Spleen (tissue), 11 donors: ENCODE measurements around the gene DCTN2. TPM values are rescaled to one million over a fixed set of nuclear protein-coding genes. Genes with fewer than 3 reads are reported as not detected.

Experiments
- DNase-seq: peaks from one replicate; pipeline ENCODE4 v3.0.0-alpha.2; 2020
- H3K27ac ChIP-seq, 8 donors: fragments of 200-600 bp; sonication (generic) in 7 of 8; 1 replicate in 4 of 8; 2 replicates in 4 of 8; pipeline versions ENCODE4 v1.5.0 to v1.8.0; 2016 to 2021; ENCODE audit warnings: inconsistent platforms in 4 of 8, mild to moderate bottlenecking in 4 of 8, moderate library complexity in 1 of 8
- H3K27me3 ChIP-seq, 7 donors: fragments of 200-600 bp; sonication (generic) in 6 of 7; replicated peaks in 1 of 7; 1 replicate in 4 of 7; 2 replicates in 3 of 7; pipeline versions ENCODE4 v1.5.0 to v1.8.0; 2016 to 2021; ENCODE audit warnings: inconsistent platforms in 3 of 7, mild to moderate bottlenecking in 1 of 7
- H3K36me3 ChIP-seq, 6 donors: fragments of 200-600 bp; sonication (generic) in 5 of 6; 1 replicate in 4 of 6; 2 replicates in 2 of 6; pipeline versions ENCODE4 v1.5.0 to v1.8.0; 2016 to 2021; ENCODE audit warnings: inconsistent platforms in 2 of 6
- H3K4me1 ChIP-seq, 6 donors: fragments of 200-600 bp; sonication (generic) in 5 of 6; 1 replicate in 3 of 6; 2 replicates in 3 of 6; pipeline versions ENCODE4 v1.5.0 to v1.8.0; 2016 to 2021; ENCODE audit warnings: inconsistent platforms in 3 of 6
- H3K4me3 ChIP-seq, 8 donors: fragments of 200-600 bp; sonication (generic) in 7 of 8; 1 replicate in 4 of 8; 2 replicates in 4 of 8; pipeline versions ENCODE4 v1.5.0 to v1.8.0; 2016 to 2021; ENCODE audit warnings: inconsistent platforms in 4 of 8, mild to moderate bottlenecking in 4 of 8, moderate library complexity in 2 of 8
- H3K9me3 ChIP-seq, 8 donors: fragments of 200-600 bp; sonication (generic) in 7 of 8; 1 replicate in 4 of 8; 2 replicates in 4 of 8; pipeline versions ENCODE4 v1.5.0 to v1.8.0; 2016 to 2021; ENCODE audit warnings: inconsistent platforms in 4 of 8
- CTCF ChIP-seq, 11 experiments: fragments of 200-600 bp in 7 of 11; fragments of 450-650 bp in 4 of 11; sonication (generic) in 4 of 11; IDR thresholded peaks in 8 of 11; conservative IDR thresholded peaks in 3 of 11; 1 replicate in 7 of 11; 2 replicates in 4 of 11; pipeline versions ENCODE4 v1.4.0 to v1.8.0; 2016 to 2021; ENCODE audit warnings: antibody characterized with exemption in 11 of 11, inconsistent platforms in 4 of 11, mild to moderate bottlenecking in 1 of 11
- POLR2A ChIP-seq, 3 donors: fragments of 450-650 bp; IDR thresholded peaks; one replicate each; pipeline ENCODE4 v1.5.1; 2017; ENCODE audit warnings: antibody characterized with exemption in 3 of 3, mild to moderate bottlenecking in 1 of 3
- POLR2AphosphoS5 ChIP-seq, 3 donors: sonication (generic); formaldehyde crosslinking; IDR thresholded peaks; one replicate each; pipeline ENCODE4 v1.5.1; 2017; ENCODE audit warnings: antibody characterized with exemption in 3 of 3
- WGBS, 5 donors: extraction: QIAGEN DNeasy Blood & Tissue Kit in 3 of 5; methylation state at CpG; one replicate each; pipeline versions ENCODE4 v1.1.5 to v1.1.7; 2013 to 2018; 5-methylcytosine and 5-hydroxymethylcytosine counted together
- intact Hi-C: fragments of 100-400 bp; cut with DNase I; formaldehyde crosslinking; loops from one replicate; pipeline ENCODE4 v1.15.0; 2023; ENCODE audit warnings: low total_unique reads
- polyA plus RNA-seq, 3 donors: library from polyadenylated mRNA; stranded (reverse); fragments of 200-250 nt; gene quantifications; one replicate each; pipeline ENCODE4 v1.2.1, GENCODE V29; 2013
- total RNA-seq, 7 donors: library from RNA; depleted of rRNA in 3 of 7; stranded (reverse); fragments of >200 nt in 3 of 7; fragmentation: NEBNext Ultra II Directional in 4 of 7; extraction: Animal tissue kit (Norgen Biotek cat#: 25700) in 4 of 7; gene quantifications; one replicate each; pipeline versions ENCODE4 v1.1.0 to v1.2.1, GENCODE V29; 2016 to 2021
- donor health status: healthy with polysubstance abuse.
- donor health status: DM: no; HTN: no; CAD: no; lungs with moderate emphysema.
- donor health status: DM: no; HTN: no; CAD: no.
- donor health status: Bipolar disorder and iron deficiency.
- donor health status: healthy.
- donor health status: DM: no; HTN: no; CAD: no.
- donor health status: DM: yes; HTN: yes; CAD: no.

The DCTN2 gene
- total and polyA plus RNA-seq, 10 donors, result 53.3 to 152 (median 88.8) TPM

- peak; percentile 79 to 86 (median 81) for TF ChIP-seq POLR2AphosphoS5 (IDR thresholded peaks at IDR 0.05)
- peak in 3 of 11 experiments; percentile 6 to 19 (median 14) for TF ChIP-seq CTCF (IDR thresholded peaks at IDR 0.05 in 8 of 11, conservative IDR thresholded peaks at IDR 0.05 in 3 of 11)
- TF ChIP-seq POLR2A (IDR thresholded peaks at IDR 0.05), result peak in 1 of 3 donors; percentile 34
- Histone ChIP-seq H3K36me3 (peaks cover 0 to 51% (median 40%) of the 10 kb centered on the region in 6 donors), H3K4me1 (peaks cover 47 to 87% (median 68%) of the 10 kb centered on the region in 6 donors), H3K9me3 (no peaks in the 10 kb centered on the region), H3K27ac (peak within 1 kb of the TSS; percentile 98 to 100 (median 99)), H3K4me3 (peak within 1 kb of the TSS; percentile 58 to 89 (median 70)), H3K27me3 (no peaks in the 10 kb centered on the region)
- whole genome bisulfite sequencing, 5 donors, result 0 to 5% (median 1%) methylated on average over 3 to 57 of the region's 57 CpGs
- intact Hi-C loops, result no loop called here
- peak; percentile 98 for DNase-seq
Measured at GRCh38 chr12:57522011-57522886, 24.7 kb downstream of the DCTN2 start, which contains the start of gene MBD6. Gene MBD6, plus strand, starts transcription at chr12:57522824. Its CDS starts 1,480 bp downstream, at chr12:57524304.

- Histone ChIP-seq H3K4me3 (peak overlapping the region in 6 of 8 donors; percentile 60 to 89 (median 74)), H3K4me1 (peaks cover 47 to 87% (median 74%) of the 10 kb centered on the region in 6 donors), H3K27me3 (no peaks in the 10 kb centered on the region), H3K36me3 (peaks cover 0 to 51% (median 40%) of the 10 kb centered on the region in 6 donors), H3K27ac (peak overlapping the region; percentile 98 to 100 (median 99)), H3K9me3 (no peaks in the 10 kb centered on the region)
- intact Hi-C loops, result no loop called here
- peak; percentile 88 for DNase-seq
- TF ChIP-seq POLR2A (IDR thresholded peaks at IDR 0.05) (no peak), CTCF (IDR thresholded peaks at IDR 0.05 in 8 of 11, conservative IDR thresholded peaks at IDR 0.05 in 3 of 11) (no peak), POLR2AphosphoS5 (IDR thresholded peaks at IDR 0.05) (no peak)
- 57 to 67% (median 58%) methylated on average over 17 of the region's 17 CpGs for WGBS, 5 donors
Measured at GRCh38 chr12:57521525-57522010, 25.4 kb downstream of the DCTN2 start.

GRCh38 chr12:57520053-57520818 lies 26.8 kb downstream of the DCTN2 start, which contains the start of gene DDIT3:
Gene DDIT3, minus strand, starts transcription at chr12:57520514. Its CDS starts 3,108 bp downstream, at chr12:57517406.
- intact Hi-C loops, result no loop called here
- Histone ChIP-seq H3K36me3 (peaks cover 0 to 51% (median 40%) of the 10 kb centered on the region in 6 donors), H3K27ac (peak within 1 kb of the TSS; percentile 98 to 100 (median 99)), H3K27me3 (no peaks in the 10 kb centered on the region), H3K4me3 (peak within 1 kb of the TSS; percentile 51 to 90 (median 78)), H3K9me3 (no peaks in the 10 kb centered on the region), H3K4me1 (peaks cover 47 to 79% (median 71%) of the 10 kb centered on the region in 6 donors)
- DNase-seq, result peak; percentile 100
- peak in 2 of 11 experiments; percentile 35 to 42 for TF ChIP-seq CTCF (IDR thresholded peaks at IDR 0.05 in 8 of 11, conservative IDR thresholded peaks at IDR 0.05 in 3 of 11)
- peak; percentile 98 to 99 (median 98) for TF ChIP-seq POLR2A (IDR thresholded peaks at IDR 0.05)
- TF ChIP-seq POLR2AphosphoS5 (IDR thresholded peaks at IDR 0.05), result peak; percentile 97 to 100 (median 97)
- WGBS, 5 donors, result 0 to 1% (median 0%) methylated on average over 36 to 52 of the region's 52 CpGs
